ENCODE results near the gene OBSCN. TPM values are rescaled to one million over a fixed set of nuclear protein-coding genes. Genes with fewer than 3 reads are reported as not detected.

OBSCN gene
- total RNA-seq, 2 donors from 2014 or later: 159 to 317 TPM

DNA sequence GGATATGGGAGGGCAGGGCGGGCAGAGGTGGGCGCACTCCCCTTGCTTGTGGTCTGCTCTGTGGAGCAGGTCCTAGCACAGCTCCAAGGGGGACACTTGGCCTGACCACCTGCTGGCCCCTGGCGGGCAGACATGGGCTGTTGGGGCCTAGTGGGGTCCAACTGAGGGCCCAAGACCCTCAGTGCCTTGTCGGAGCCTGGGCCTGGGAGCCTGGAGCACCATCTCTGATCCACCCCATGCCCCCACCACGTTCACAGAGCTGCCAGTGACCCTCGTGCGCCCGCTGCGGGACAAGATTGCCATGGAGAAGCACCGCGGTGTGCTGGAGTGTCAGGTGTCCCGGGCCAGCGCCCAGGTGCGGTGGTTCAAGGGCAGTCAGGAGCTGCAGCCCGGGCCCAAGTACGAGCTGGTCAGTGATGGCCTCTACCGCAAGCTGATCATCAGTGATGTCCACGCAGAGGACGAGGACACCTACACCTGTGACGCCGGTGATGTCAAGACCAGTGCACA, 70.6 kb downstream of the OBSCN start:
- peaks cover 92% of the 10 kb centered on the region for H3K36me3 ChIP-seq
- DNase-seq (ENCODE audit: low spot score): no peak
- H3K27me3 ChIP-seq: no peaks in the 10 kb centered on the region
- H3K27ac ChIP-seq: no peak overlapping the region
- TF ChIP-seq, protein P1, sequence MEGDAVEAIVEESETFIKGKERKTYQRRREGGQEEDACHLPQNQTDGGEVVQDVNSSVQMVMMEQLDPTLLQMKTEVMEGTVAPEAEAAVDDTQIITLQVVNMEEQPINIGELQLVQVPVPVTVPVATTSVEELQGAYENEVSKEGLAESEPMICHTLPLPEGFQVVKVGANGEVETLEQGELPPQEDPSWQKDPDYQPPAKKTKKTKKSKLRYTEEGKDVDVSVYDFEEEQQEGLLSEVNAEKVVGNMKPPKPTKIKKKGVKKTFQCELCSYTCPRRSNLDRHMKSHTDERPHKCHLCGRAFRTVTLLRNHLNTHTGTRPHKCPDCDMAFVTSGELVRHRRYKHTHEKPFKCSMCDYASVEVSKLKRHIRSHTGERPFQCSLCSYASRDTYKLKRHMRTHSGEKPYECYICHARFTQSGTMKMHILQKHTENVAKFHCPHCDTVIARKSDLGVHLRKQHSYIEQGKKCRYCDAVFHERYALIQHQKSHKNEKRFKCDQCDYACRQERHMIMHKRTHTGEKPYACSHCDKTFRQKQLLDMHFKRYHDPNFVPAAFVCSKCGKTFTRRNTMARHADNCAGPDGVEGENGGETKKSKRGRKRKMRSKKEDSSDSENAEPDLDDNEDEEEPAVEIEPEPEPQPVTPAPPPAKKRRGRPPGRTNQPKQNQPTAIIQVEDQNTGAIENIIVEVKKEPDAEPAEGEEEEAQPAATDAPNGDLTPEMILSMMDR (IDR thresholded peaks at IDR 0.05): no peak
- no peak overlapping the region for H3K4me3 ChIP-seq
- no peaks in the 10 kb centered on the region for H3K9me3 ChIP-seq
- peaks cover 0 to 22% of the 10 kb centered on the region in 2 donors for H3K4me1 ChIP-seq

DNA sequence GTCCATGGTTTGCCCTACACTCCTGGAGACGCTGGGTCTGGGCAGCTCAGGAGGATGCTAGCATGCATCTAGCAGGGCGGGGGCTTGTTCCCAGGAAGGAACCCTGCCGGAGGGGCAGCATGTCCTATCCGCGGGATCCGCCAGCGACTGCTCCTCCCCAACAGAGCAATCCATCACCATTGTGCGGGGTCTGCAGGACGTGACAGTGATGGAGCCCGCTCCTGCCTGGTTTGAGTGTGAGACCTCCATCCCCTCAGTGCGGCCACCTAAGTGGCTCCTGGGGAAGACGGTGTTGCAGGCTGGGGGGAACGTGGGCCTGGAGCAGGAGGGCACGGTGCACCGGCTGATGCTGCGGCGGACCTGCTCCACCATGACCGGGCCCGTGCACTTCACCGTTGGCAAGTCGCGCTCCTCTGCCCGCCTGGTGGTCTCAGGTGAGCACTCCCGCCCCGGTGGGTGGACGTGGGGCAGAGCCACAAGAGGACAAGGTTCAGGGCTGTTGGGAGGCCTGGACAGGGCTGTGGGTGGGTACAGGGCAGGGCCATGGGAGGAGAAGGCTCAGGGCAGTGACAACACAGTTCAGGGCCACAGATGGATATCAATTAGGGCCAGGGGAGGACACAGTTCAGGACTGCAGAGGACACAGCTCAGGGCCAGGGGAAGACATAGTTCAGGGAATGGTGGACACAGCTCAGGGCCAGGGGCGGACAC, 71.3 kb downstream of the OBSCN start:
- H3K27ac ChIP-seq: no peak overlapping the region
- H3K9me3 ChIP-seq: no peaks in the 10 kb centered on the region
- TF ChIP-seq, protein P1 (IDR thresholded peaks at IDR 0.05): no peak
- no peaks in the 10 kb centered on the region for H3K27me3 ChIP-seq
- peaks cover 0 to 22% of the 10 kb centered on the region in 2 donors for H3K4me1 ChIP-seq
- no peak overlapping the region for H3K4me3 ChIP-seq
- peaks cover 93% of the 10 kb centered on the region for H3K36me3 ChIP-seq
- DNase-seq (ENCODE audit: low spot score): no peak

DNA sequence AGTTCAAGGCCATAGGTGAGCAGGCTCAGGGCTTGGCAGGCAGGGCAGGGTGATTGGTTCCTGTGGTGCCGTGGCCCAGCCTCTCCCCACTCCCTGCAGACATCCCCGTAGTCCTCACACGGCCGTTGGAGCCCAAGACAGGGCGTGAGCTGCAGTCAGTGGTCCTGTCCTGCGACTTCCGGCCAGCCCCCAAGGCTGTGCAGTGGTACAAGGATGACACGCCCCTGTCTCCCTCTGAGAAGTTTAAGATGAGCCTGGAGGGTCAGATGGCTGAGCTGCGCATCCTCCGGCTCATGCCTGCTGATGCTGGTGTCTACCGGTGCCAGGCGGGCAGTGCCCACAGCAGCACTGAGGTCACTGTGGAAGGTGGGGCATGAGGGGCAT, 71.9 kb downstream of the OBSCN start:
- no peak for DNase-seq (ENCODE audit: low spot score)
- H3K27me3 ChIP-seq: no peaks in the 10 kb centered on the region
- H3K4me3 ChIP-seq: no peak overlapping the region
- TF ChIP-seq, protein P1 (IDR thresholded peaks at IDR 0.05): no peak
- H3K27ac ChIP-seq: no peak overlapping the region
- peaks cover 93% of the 10 kb centered on the region for H3K36me3 ChIP-seq
- no peaks in the 10 kb centered on the region for H3K9me3 ChIP-seq
- H3K4me1 ChIP-seq: peaks cover 0 to 20% of the 10 kb centered on the region in 2 donors

DNA sequence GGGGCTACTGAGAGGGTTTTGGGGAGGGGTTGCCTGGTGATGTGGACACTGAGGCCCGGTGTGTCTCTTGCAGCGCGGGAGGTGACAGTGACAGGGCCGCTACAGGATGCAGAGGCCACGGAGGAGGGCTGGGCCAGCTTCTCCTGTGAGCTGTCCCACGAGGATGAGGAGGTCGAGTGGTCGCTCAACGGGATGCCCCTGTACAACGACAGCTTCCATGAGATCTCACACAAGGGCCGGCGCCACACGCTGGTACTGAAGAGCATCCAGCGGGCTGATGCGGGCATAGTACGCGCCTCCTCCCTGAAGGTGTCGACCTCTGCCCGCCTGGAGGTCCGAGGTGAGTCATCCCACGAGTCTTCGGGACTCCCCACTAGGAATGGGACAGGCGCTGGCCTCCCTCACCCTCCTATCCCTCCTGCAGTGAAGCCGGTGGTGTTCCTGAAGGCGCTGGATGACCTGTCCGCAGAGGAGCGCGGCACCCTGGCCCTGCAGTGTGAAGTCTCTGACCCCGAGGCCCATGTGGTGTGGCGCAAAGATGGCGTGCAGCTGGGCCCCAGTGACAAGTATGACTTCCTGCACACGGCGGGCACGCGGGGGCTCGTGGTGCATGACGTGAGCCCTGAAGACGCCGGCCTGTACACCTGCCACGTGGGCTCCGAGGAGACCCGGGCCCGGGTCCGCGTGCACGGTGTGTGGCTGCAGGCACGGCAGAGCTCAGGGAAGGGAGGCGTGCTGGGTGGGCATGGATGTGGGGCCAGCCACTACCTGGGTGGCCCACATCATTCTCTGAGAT, 72.5 kb downstream of the OBSCN start:
- TF ChIP-seq, protein P1 (IDR thresholded peaks at IDR 0.05): no peak
- Histone ChIP-seq H3K9me3 (no peaks in the 10 kb centered on the region), H3K4me3 (no peak overlapping the region), H3K27ac (no peak overlapping the region), H3K4me1 (peaks cover 0 to 14% of the 10 kb centered on the region in 2 donors), H3K36me3 (peaks cover 93% of the 10 kb centered on the region), H3K27me3 (no peaks in the 10 kb centered on the region)
- no peak for DNase-seq (ENCODE audit: low spot score)

DNA sequence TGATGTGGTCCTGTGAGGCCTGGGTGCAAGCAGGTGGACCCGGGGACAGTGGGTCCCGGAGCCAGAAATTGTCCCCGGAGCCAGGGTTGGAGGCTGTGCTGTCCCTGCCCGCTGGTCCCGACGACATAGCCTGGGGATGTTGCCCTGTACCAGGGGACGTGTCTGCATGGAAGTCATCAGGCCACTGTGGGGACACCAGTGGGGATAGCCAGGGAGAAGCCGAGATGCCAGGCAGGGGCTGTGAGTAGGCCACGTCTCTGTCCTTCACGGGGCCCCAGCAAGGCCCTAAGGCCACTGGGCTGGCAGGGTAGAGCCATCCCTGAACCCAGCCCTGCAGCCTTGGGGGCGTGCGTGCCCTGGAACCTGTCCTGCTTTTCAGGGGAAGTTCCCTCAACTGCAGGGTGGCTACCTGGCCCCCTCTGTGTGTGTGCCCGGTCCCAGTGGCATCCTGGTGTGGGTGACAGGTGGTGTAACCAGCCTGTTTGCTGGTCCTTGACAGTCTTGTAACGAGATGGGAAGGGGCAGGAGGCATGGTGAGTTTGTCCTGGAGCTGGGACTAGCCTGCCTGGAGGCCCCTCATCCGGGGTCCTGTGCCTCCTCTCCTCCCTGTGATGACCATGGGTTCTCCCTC, 73.2 kb downstream of the OBSCN start:
- peaks cover 0 to 9% of the 10 kb centered on the region in 2 donors for H3K4me1 ChIP-seq
- no peaks in the 10 kb centered on the region for H3K9me3 ChIP-seq
- no peak overlapping the region for H3K27ac ChIP-seq
- no peaks in the 10 kb centered on the region for H3K27me3 ChIP-seq
- TF ChIP-seq, protein P1 (IDR thresholded peaks at IDR 0.05): no peak
- DNase-seq (ENCODE audit: low spot score): no peak
- H3K4me3 ChIP-seq: no peak overlapping the region
- H3K36me3 ChIP-seq: peaks cover 96% of the 10 kb centered on the region
